Kidney tubule cell (primary cell): ENCODE results near the gene COL13A1.

Experiments
- DNase-seq: peaks from one replicate; pipeline ENCODE4 v3.0.0-alpha.2; 2018; ENCODE audit warnings: low spot score

The COL13A1 gene

DNA sequence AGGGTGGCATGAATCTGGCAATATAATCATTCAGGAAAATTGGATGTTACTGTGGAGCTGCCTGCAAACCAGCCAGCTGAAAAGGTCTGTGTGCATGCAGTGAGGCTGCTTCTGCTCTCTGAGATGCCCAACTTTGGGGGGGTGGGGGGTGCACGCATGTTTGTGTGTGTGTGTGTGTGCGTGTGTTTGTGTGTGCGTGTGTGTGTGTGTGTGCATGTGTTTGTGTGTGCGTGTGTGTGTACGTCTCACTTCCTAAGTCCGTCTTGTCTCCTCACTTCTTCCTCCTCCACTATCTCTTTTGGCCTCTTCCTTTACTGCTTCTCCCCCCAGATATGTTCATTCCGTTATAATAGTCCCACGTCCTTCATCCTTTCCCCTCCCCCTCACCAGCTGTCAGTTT is 148.1 kb downstream of the COL13A1 start:
- DNase-seq: no peak

DNA sequence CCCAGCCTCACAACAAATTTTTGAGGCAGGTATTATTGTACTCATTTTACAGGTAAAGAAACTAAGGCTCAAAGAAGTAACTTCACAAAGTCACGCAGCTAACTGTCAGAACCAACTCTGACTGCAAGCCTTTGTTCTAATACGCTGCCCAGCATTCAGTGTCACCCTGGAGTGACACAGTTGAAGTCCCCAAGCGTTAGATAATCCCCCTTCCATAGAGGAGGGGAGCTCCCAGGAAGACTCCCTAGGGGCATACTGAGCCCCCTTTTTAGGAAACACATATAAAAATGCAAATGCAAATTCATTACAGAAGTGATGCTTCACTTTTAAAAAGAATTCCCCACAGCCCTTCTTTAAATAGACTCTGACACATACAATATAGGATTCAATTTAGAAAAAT is 150.0 kb downstream of the COL13A1 start:
- DNase-seq: no peak

DNA sequence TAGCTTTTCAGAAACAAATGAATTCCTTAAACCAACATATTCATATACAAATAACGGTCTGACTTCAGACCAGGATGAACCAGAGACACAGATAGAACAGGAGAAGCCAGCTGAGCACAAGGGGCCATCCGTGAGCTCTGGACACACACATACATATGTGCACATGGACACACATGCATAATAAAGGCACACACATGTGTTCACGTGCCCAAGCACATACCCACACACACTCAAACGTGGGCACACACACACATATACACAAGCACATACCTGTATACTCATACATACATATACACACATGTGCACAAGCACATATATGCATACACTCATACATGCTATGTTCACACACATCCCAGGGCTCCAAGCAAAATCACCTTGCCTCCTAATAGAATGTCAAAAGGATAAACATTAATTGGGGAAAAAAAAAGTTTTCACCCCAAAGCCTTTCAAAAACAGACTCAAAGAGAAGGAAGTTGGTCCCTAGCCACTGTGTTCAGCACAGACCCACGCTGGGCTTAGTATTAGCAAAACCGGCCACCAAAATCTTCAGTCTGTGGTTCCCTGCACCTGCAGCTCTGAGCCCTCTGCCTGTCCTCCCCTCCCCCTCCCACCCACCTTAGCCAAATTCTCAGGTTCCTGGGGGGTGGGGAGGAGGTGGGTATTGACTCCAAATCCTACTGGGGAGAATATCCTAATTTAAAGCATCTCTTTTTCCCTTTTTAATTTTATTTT is 150.5 kb downstream of the COL13A1 start:
- no peak for DNase-seq

- DNase-seq: no peak
Measured at GRCh38 chr10:69952821-69953221, 151.1 kb downstream of the COL13A1 start.

GRCh38 chr10:69953851-69954250 is 152.1 kb downstream of the COL13A1 start:
- no peak for DNase-seq

DNA sequence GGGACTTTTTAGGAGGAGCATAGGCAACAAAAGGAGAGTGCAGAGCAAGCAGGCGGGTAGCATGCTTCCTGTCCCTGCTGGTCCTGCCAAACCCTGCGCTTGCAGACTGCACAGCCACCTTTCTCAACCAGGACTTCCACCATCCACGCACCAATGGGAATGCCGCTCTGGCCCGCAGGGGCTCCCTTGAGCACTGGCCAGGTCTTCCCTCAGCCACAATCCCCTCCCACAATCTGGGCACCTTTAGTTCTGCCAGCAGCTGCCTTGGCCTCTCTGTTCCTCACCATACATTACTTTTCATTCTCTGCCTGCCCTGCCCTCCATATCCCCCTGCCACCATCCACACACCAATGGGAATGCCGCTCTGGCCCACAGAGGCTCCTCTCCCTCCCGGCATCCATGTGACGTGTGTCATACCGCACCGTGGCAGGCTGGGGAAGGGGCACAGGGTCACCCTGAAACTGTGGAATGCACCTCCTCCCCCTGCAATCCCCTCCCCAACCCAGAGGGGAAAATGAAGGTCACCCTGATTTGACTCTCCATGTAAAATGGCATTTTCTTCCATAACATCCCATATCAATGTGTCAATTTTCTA is 153.6 kb downstream of the COL13A1 start:
- no peak for DNase-seq

GRCh38 chr10:69955897-69956740 is 154.4 kb downstream of the COL13A1 start:
- DNase-seq: no peak

GRCh38 chr10:69956741-69957230 is 155.1 kb downstream of the COL13A1 start:
- no peak for DNase-seq

GRCh38 chr10:69957241-69957885 is 155.7 kb downstream of the COL13A1 start:
- DNase-seq: no peak

- DNase-seq: peak; percentile 64
Measured at GRCh38 chr10:69957886-69958555, 156.3 kb downstream of the COL13A1 start.

GRCh38 chr10:69958556-69958902 is 156.8 kb downstream of the COL13A1 start:
- DNase-seq: no peak

- no peak for DNase-seq
Measured at GRCh38 chr10:69959911-69960310, 158.2 kb downstream of the COL13A1 start.

GRCh38 chr10:69960606-69960987 is 158.9 kb downstream of the COL13A1 start:
- no peak for DNase-seq

DNA sequence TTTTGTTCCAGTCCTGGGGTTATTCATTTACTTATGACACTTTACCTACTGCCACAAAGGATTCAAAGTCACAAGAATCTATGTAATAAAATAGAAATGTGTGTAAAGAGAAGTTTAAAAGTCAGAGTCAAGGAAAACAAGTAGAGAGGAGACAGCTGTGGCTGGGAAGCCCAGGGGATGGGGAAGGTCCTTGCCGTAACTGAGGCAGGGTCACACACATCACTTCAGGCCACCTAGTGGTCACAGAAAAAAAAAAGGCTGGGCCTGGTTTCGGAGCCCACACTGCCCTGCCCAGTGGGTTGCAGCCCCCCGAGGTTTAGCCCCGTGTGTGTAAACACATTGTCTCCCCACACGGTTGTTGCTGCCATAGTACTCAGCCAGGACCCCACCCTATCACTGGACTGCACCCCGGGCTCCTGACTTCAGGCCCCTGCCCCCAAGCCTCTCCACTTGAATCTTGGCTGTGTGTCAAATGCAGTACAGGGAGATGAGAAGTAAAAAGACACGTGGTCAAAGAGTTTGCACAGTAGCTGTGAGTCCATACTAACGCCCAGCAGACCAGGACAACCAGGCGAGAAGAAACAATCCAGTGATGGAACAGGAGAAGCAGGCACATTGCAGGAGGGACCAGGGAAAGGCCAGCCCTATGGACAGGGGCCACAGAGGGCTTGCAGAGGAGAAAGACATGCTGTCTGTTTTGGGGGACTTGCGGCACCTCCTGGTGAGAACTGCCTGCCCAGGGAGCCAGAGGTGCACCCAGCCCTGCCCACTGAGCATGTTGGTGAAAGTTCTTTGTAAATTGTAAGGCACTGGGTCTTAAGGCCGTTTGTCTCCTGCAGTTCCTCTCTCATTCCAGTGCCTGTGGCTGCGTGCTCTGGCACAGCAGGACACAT is 159.5 kb downstream of the COL13A1 start:
- DNase-seq: peak; percentile 53

- DNase-seq: no peak
Measured at GRCh38 chr10:69961881-69962745, 160.4 kb downstream of the COL13A1 start.

DNA sequence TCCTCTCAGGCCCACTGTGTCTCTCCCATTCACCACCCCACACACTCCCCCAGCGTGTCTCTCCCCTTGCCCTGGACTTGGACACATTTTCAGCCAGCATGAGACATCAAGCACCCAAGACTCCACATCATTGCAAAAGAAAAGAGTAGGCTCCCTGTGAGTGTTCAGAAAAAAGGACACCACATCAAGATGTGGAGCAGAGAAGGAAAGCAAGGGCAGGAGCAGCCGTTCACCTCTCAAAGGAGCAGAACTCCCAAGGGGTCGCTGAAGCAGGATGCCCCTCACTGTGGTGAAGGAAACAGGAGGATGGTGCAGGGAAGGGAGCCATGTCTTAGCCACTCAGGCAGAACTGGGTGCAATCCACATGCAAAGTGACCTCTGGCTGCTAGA is 161.0 kb downstream of the COL13A1 start:
- no peak for DNase-seq

- DNase-seq: no peak
Measured at GRCh38 chr10:69963178-69963834, 161.6 kb downstream of the COL13A1 start.

DNA sequence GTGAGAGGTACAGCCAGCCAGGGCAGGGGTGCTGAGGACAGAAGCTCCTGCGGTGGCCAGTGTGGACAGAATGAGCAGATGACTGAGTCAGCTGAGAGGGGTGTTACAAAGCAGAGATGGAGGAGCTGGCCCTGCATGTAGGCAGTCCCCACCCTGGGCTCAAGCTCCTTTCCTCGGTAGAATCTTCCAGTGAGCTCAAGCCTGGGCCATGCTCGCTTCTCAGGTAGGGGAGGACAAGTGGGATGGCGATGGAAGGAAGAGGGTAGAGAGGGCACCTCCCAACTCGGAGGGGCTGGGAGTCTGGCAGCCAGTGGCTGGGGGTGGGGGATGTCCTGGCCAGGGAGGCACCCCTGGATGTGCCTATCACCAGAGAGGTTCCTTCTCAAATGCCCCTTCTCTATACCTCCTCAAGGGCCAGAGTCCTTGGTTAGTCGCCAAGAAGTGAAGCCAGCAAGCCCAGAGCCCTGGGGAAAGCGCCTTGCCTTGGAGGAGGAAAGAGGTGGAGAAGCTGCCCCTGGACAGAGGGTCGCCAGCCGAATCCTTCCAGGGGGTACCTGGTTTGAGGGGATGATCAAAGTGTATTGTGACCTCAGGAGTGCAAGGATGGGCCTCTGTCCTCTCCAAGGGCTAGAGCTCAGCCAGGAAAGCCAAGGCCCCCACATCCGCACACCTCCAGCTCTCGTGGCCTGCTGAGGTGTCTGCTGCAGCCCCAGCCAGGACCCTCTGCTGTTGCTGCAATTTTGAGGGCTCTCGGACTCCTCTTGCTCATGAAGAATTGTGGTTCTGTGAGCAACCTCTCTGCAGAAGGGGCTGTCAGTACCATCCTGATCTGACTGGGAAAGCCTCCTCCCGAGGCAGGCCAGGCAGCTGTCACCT is 162.4 kb downstream of the COL13A1 start:
- no peak for DNase-seq
